Lower lobe of right lung (tissue), 2 donors: ENCODE results near the gene KCNT1. TPM values are rescaled to one million over a fixed set of nuclear protein-coding genes. Genes with fewer than 3 reads are reported as not detected.

ENCODE experiments used
- ATAC-seq, 2 donors: fragments of 200-7000 bp; cut with Tn5 transposase; one replicate each; pipeline ENCODE4 v1.9.1; 2020 to 2022; ENCODE audit warnings: mild to moderate bottlenecking in 2 of 2, moderate library complexity in 2 of 2
- DNase-seq: peaks from one replicate; pipeline ENCODE4 v3.0.0-alpha.2; 2020
- H3K27ac ChIP-seq: fragments of 200-600 bp; one replicate; pipeline ENCODE4 v1.8.0; 2022
- H3K27me3 ChIP-seq: fragments of 200-600 bp; one replicate; pipeline ENCODE4 v1.8.0; 2022; ENCODE audit warnings: low read depth
- H3K36me3 ChIP-seq: fragments of 200-600 bp; one replicate; pipeline ENCODE4 v1.8.0; 2022; ENCODE audit warnings: mild to moderate bottlenecking
- H3K4me1 ChIP-seq: fragments of 200-600 bp; one replicate; pipeline ENCODE4 v1.8.0; 2022
- H3K4me3 ChIP-seq: fragments of 200-600 bp; one replicate; pipeline ENCODE4 v1.8.0; 2022; ENCODE audit warnings: mild to moderate bottlenecking
- H3K9me3 ChIP-seq: fragments of 200-600 bp; one replicate; pipeline ENCODE4 v1.8.0; 2022
- CTCF ChIP-seq: fragments of 200-600 bp; IDR thresholded peaks from one replicate; pipeline ENCODE4 v1.8.0; 2022; ENCODE audit warnings: antibody characterized with exemption, mild to moderate bottlenecking
- intact Hi-C: fragments of 100-400 bp; cut with DNase I; formaldehyde crosslinking; loops from one replicate; pipeline ENCODE4 v1.11.0; 2022
- total RNA-seq: library from RNA; stranded (reverse); fragmentation: NEBNext Ultra II Directional; extraction: Animal tissue kit (Norgen Biotek cat#: 25700); gene quantifications from one replicate; pipeline ENCODE4 v1.2.1, GENCODE V29; 2021
- donor health status: DM: no; HTN: yes; CAD: no; lungs with severe emphysema.

KCNT1 gene
- total RNA-seq, 1 donor from 2014 or later: 0.35 TPM

DNA sequence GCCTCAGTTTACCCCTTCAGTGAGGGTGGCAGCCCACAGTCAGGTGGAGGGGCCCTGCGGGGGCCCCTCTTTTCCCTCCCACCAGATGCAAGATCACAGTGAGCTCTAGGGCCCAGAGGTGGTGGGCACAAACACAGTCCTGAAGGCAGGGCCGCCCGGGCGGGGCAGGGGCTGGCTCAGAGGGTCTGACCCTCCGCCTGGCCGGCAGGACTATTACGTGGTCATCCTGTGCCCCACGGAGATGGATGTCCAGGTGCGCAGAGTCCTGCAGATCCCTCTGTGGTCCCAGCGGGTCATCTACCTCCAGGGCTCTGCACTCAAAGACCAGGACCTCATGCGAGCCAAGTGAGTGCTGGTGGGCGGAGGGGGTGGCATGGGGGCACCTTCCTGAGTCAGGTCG, 63.4 kb downstream of the KCNT1 start:
- no peaks in the 10 kb centered on the region for H3K36me3 ChIP-seq
- DNase-seq: no peak
- H3K27me3 ChIP-seq: no peaks in the 10 kb centered on the region
- H3K4me1 ChIP-seq: no peaks in the 10 kb centered on the region
- TF ChIP-seq CTCF: no peak
- ATAC-seq: no peak
- no peak overlapping the region for H3K4me3 ChIP-seq
- H3K27ac ChIP-seq: no peak overlapping the region
- intact Hi-C loops: no loop called here
- no peaks in the 10 kb centered on the region for H3K9me3 ChIP-seq

DNA sequence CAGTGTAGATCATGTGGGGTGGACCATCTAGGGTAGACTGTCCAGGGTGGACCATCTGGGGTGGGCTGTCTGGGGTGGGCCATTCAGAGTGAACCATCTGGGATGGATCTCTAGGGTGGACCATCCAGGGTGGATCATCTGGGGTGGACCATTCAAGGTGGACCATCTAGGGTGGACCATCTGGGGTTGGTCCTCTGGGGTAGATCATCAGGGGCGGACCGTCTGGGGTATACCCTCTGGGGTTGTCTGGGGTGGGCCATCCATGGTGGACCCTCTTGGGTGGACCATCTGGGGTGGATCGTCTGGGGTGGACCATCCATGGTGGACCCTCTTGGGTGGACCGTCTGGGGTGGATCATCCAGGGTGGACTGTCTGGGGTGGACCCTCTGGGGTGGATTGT, 64.3 kb downstream of the KCNT1 start:
- no peak for TF ChIP-seq CTCF
- intact Hi-C loops: no loop called here
- no peak for DNase-seq
- no peaks in the 10 kb centered on the region for H3K36me3 ChIP-seq
- H3K9me3 ChIP-seq: no peaks in the 10 kb centered on the region
- no peaks in the 10 kb centered on the region for H3K27me3 ChIP-seq
- ATAC-seq: no peak
- H3K27ac ChIP-seq: no peak overlapping the region
- no peak overlapping the region for H3K4me3 ChIP-seq
- H3K4me1 ChIP-seq: no peaks in the 10 kb centered on the region

DNA sequence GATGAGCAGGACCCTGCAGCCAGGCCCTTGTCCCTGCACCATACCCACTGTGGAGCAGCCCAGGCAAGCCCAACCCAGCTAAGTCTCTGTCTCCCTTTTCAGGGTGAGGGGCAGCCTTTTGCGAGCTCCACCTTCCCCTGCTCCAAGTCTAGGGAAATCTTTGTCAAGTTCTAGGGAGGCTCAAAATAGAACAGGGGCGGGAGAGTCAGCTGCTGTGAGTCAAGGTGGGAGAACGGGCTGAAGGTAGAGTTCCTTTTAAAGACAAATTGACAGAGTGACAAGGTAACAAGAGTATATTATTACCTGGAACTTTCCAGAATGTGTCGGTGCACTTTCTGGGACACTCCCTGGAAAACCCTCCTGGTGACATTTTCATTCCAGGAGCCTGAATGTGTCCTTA, 64.7 kb downstream of the KCNT1 start:
- Histone ChIP-seq H3K4me1 (no peaks in the 10 kb centered on the region), H3K27ac (no peak overlapping the region), H3K4me3 (no peak overlapping the region), H3K36me3 (no peaks in the 10 kb centered on the region), H3K9me3 (no peaks in the 10 kb centered on the region), H3K27me3 (no peaks in the 10 kb centered on the region)
- intact Hi-C loops: no loop called here
- TF ChIP-seq CTCF: no peak
- ATAC-seq: no peak
- DNase-seq: no peak

- intact Hi-C loops: no loop called here
- H3K27me3 ChIP-seq: peaks cover 4% of the 10 kb centered on the region
- no peaks in the 10 kb centered on the region for H3K9me3 ChIP-seq
- TF ChIP-seq CTCF: no peak
- H3K27ac ChIP-seq: no peak overlapping the region
- H3K4me3 ChIP-seq: no peak overlapping the region
- ATAC-seq (no peak), DNase-seq (no peak)
- no peaks in the 10 kb centered on the region for H3K4me1 ChIP-seq
- H3K36me3 ChIP-seq: no peaks in the 10 kb centered on the region
Measured at GRCh38 chr9:135768516-135769218, 66.7 kb downstream of the KCNT1 start.

DNA sequence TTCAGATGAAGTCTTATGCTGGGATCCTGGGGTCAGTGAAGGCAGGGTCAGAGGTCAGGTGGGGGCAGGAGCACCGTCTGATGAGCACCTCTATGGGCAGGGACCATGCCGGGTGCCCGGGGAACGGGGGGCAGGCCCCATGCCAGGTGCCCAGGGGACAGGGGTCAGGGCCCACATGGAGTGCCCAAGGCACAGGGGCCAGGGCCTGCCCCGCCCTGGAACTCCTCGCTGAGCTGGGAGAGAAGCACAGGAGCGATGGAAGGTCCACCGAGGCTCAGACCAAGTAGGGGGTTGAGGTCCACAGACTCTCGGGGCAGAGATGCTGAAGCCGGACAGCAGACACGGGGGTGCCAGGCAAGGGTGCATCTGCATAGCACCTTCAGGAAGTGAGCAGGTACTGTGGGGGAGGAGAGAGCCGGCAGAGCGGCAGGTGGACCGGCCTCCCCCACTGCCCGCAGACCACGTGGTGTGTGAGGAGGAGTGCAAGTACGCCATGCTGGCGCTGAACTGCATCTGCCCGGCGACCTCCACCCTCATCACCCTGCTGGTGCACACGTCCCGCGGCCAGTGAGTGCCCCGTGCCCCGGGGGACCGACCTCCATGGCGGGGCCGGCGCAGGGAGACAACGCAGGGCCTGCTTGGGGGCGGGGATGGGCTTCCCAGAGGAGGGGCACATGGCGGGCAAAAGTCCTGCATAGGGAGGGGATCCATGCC, 67.7 kb downstream of the KCNT1 start:
- H3K27me3 ChIP-seq: peaks cover 4% of the 10 kb centered on the region
- no peak overlapping the region for H3K27ac ChIP-seq
- no peaks in the 10 kb centered on the region for H3K36me3 ChIP-seq
- DNase-seq: no peak
- TF ChIP-seq CTCF: no peak
- H3K9me3 ChIP-seq: no peaks in the 10 kb centered on the region
- ATAC-seq: no peak
- no peaks in the 10 kb centered on the region for H3K4me1 ChIP-seq
- intact Hi-C loops: no loop called here
- H3K4me3 ChIP-seq: no peak overlapping the region
